Mucosa of stomach (tissue), 1 donor: ENCODE measurements around the gene KRT4.
"Not testable (repeated sequence)": the region's sequence is repeated elsewhere in the genome, so short reads cannot be mapped to it uniquely, and the experiment has no call there.

Experiments used
- H3K27me3 ChIP-seq: one replicate; pipeline ENCODE4 v1.7.0; 2013; ENCODE audit warnings: mild to moderate bottlenecking, low read length; ENCODE audit not compliant: control insufficient read depth, insufficient read depth
- H3K36me3 ChIP-seq: one replicate; pipeline ENCODE4 v1.7.0; 2013; ENCODE audit warnings: low read length; ENCODE audit not compliant: control insufficient read depth, insufficient read depth
- H3K4me1 ChIP-seq: one replicate; pipeline ENCODE4 v1.7.0; 2013; ENCODE audit warnings: mild to moderate bottlenecking, low read length; ENCODE audit not compliant: control insufficient read depth, insufficient read depth
- H3K4me3 ChIP-seq: one replicate; pipeline ENCODE4 v1.7.0; 2013; ENCODE audit warnings: low read length
- H3K9ac ChIP-seq: one replicate; pipeline ENCODE4 v1.7.0; 2013; ENCODE audit warnings: mild to moderate bottlenecking, low read length, moderate library complexity
- H3K9me3 ChIP-seq: one replicate; pipeline ENCODE4 v1.7.0; 2013; ENCODE audit warnings: mild to moderate bottlenecking, low read length, moderate library complexity; ENCODE audit not compliant: control insufficient read depth
- donor health status: Pancreatic carcinoma.

Gene KRT4

GRCh38 chr12:52813885-52814709 lies at the start of gene KRT4:
KRT4 (minus strand) TSS chr12:52814116; CDS start chr12:52814058, 58 bp downstream.
- H3K9ac ChIP-seq = no peak within 1 kb of the TSS
- no peaks in the 10 kb centered on the region for H3K9me3 ChIP-seq
- no peak within 1 kb of the TSS for H3K4me3 ChIP-seq
- H3K36me3 ChIP-seq = no peaks in the 10 kb centered on the region
- peaks cover 21% of the 10 kb centered on the region for H3K27me3 ChIP-seq
- H3K4me1 ChIP-seq = peaks cover 13% of the 10 kb centered on the region

- H3K9me3 ChIP-seq = no peaks in the 10 kb centered on the region
- H3K9ac ChIP-seq = no peak overlapping the region
- H3K27me3 ChIP-seq = no peaks in the 10 kb centered on the region
- H3K4me3 ChIP-seq = no peak overlapping the region
- peaks cover 18% of the 10 kb centered on the region for H3K4me1 ChIP-seq
- H3K36me3 ChIP-seq = no peaks in the 10 kb centered on the region
Measured at GRCh38 chr12:52862023-52862422, 48.1 kb upstream of the KRT4 start.

- peaks cover 14% of the 10 kb centered on the region for H3K4me1 ChIP-seq
- no peaks in the 10 kb centered on the region for H3K9me3 ChIP-seq
- no peak overlapping the region for H3K9ac ChIP-seq
- H3K4me3 ChIP-seq = no peak overlapping the region
- no peaks in the 10 kb centered on the region for H3K36me3 ChIP-seq
- no peaks in the 10 kb centered on the region for H3K27me3 ChIP-seq
Measured at GRCh38 chr12:52861511-52861910, 47.6 kb upstream of the KRT4 start.

GRCh38 chr12:52860102-52860823 lies 46.3 kb upstream of the KRT4 start:
- H3K9me3 ChIP-seq = no peaks in the 10 kb centered on the region
- H3K27me3 ChIP-seq = no peaks in the 10 kb centered on the region
- no peak overlapping the region for H3K9ac ChIP-seq
- H3K4me3 ChIP-seq = no peak overlapping the region
- no peaks in the 10 kb centered on the region for H3K36me3 ChIP-seq
- H3K4me1 ChIP-seq = peaks cover 9% of the 10 kb centered on the region

GRCh38 chr12:52857500-52857899 lies 43.6 kb upstream of the KRT4 start:
- Histone ChIP-seq H3K4me3 (no peak overlapping the region), H3K9me3 (no peaks in the 10 kb centered on the region), H3K9ac (no peak overlapping the region), H3K27me3 (peaks cover 3% of the 10 kb centered on the region), H3K4me1 (peaks cover 9% of the 10 kb centered on the region), H3K36me3 (no peaks in the 10 kb centered on the region)

- H3K27me3 ChIP-seq = peaks cover 3% of the 10 kb centered on the region
- H3K36me3 ChIP-seq = no peaks in the 10 kb centered on the region
- H3K9me3 ChIP-seq = no peaks in the 10 kb centered on the region
- H3K4me3 ChIP-seq = no peak overlapping the region
- H3K4me1 ChIP-seq = peaks cover 9% of the 10 kb centered on the region
- no peak overlapping the region for H3K9ac ChIP-seq
Measured at GRCh38 chr12:52856787-52857186, 42.9 kb upstream of the KRT4 start.

- H3K4me1 ChIP-seq, H3K4me3 ChIP-seq, H3K9ac ChIP-seq, H3K36me3 ChIP-seq, H3K27me3 ChIP-seq, H3K9me3 ChIP-seq: not testable (repeated sequence)
Measured at GRCh38 chr12:52856077-52856476, 42.2 kb upstream of the KRT4 start.

GRCh38 chr12:52851787-52852186 lies 37.9 kb upstream of the KRT4 start:
- Histone ChIP-seq H3K27me3 (peaks cover 7% of the 10 kb centered on the region), H3K9me3 (no peaks in the 10 kb centered on the region), H3K4me3 (no peak overlapping the region), H3K9ac (no peak overlapping the region), H3K36me3 (no peaks in the 10 kb centered on the region), H3K4me1 (no peaks in the 10 kb centered on the region)

- Histone ChIP-seq H3K27me3 (peaks cover 7% of the 10 kb centered on the region), H3K4me1 (no peaks in the 10 kb centered on the region), H3K4me3 (no peak overlapping the region), H3K9me3 (no peaks in the 10 kb centered on the region), H3K36me3 (no peaks in the 10 kb centered on the region), H3K9ac (no peak overlapping the region)
Measured at GRCh38 chr12:52850681-52851080, 36.8 kb upstream of the KRT4 start.

- Histone ChIP-seq H3K9me3 (no peaks in the 10 kb centered on the region), H3K4me3 (no peak overlapping the region), H3K4me1 (no peaks in the 10 kb centered on the region), H3K36me3 (no peaks in the 10 kb centered on the region), H3K27me3 (peaks cover 7% of the 10 kb centered on the region), H3K9ac (no peak overlapping the region)
Measured at GRCh38 chr12:52849511-52849910, 35.6 kb upstream of the KRT4 start.

- Histone ChIP-seq H3K4me1 (no peaks in the 10 kb centered on the region), H3K36me3 (no peaks in the 10 kb centered on the region), H3K9ac (no peak within 1 kb of the TSS), H3K9me3 (no peaks in the 10 kb centered on the region), H3K27me3 (peaks cover 7% of the 10 kb centered on the region), H3K4me3 (no peak within 1 kb of the TSS)
Measured at GRCh38 chr12:52848661-52849255, 34.8 kb upstream of the KRT4 start, which contains the start of gene KRT78. KRT78 (minus strand) TSS chr12:52848994; CDS start chr12:52848930, 64 bp downstream.
